ENCODE measurements around the gene AGRP. TPM values are rescaled to one million over a fixed set of nuclear protein-coding genes. Genes with fewer than 3 reads are reported as not detected.

Gene AGRP
- total RNA-seq, 1 donor from 2014 or later, result not detected

DNA sequence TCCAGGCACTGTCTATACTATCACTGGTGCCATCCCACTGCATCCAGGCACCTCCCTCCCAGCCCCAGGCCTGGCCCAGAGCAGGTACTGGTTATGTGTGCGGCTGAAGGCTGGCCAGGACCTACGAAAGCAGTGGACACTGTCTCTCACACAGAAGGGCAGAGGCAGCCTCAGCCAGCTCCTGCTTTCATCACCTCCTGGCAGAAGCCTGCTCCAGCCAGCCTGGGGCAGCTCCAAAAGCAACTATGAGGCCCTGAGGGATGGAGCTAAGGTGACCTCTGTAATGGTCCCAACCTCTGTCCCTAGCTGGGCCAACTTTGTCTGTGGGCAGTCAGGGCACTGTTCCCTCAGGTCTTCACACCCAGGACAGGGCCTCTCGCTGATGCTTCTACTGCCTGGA is 33.6 kb downstream of the AGRP start:
- H3K79me2 ChIP-seq (ENCODE audit: insufficient read depth, low read length), result peaks cover 14% of the 10 kb centered on the region

GRCh38 chr16:67449336-67449735 is 34.0 kb downstream of the AGRP start:
- Mint-ChIP-seq H3K4me3 (ENCODE audit: unreplicated experiment) (no peak overlapping the region), H3K4me1 (ENCODE audit: low read depth, unreplicated experiment) (peaks cover 17% of the 10 kb centered on the region), H3K27ac (ENCODE audit: unreplicated experiment) (peak overlapping the region; percentile 62), H3K9me3 (ENCODE audit: unreplicated experiment) (no peaks in the 10 kb centered on the region), H3K27me3 (ENCODE audit: low read depth, unreplicated experiment) (no peaks in the 10 kb centered on the region), H3K36me3 (ENCODE audit: low read depth, unreplicated experiment) (peaks cover 31% of the 10 kb centered on the region)
- no peak for TF ChIP-seq EZH2 (IDR thresholded peaks at IDR 0.05; ENCODE audit: insufficient read depth, low read length)
- TF ChIP-seq, protein P1, sequence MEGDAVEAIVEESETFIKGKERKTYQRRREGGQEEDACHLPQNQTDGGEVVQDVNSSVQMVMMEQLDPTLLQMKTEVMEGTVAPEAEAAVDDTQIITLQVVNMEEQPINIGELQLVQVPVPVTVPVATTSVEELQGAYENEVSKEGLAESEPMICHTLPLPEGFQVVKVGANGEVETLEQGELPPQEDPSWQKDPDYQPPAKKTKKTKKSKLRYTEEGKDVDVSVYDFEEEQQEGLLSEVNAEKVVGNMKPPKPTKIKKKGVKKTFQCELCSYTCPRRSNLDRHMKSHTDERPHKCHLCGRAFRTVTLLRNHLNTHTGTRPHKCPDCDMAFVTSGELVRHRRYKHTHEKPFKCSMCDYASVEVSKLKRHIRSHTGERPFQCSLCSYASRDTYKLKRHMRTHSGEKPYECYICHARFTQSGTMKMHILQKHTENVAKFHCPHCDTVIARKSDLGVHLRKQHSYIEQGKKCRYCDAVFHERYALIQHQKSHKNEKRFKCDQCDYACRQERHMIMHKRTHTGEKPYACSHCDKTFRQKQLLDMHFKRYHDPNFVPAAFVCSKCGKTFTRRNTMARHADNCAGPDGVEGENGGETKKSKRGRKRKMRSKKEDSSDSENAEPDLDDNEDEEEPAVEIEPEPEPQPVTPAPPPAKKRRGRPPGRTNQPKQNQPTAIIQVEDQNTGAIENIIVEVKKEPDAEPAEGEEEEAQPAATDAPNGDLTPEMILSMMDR (IDR thresholded peaks at IDR 0.05; ENCODE audit: insufficient read depth, low read depth, low read length), result no peak
- no peak for DNase-seq (ENCODE audit: low read depth)
- Histone ChIP-seq H3K4me1 (ENCODE audit: insufficient read depth, low read length) (peaks cover 6% of the 10 kb centered on the region), H3K9me3 (ENCODE audit: insufficient read depth, low read depth, low read length) (no peaks in the 10 kb centered on the region), H2AFZ (ENCODE audit: low read depth, low read length) (no peak overlapping the region), H3K4me3 (ENCODE audit: insufficient read depth, low read depth, low read length) (no peak overlapping the region), H3K27ac (ENCODE audit: low read depth, low read length) (no peak overlapping the region), H3K27me3 (ENCODE audit: insufficient read depth, low read length) (no peaks in the 10 kb centered on the region), H3K79me2 (ENCODE audit: insufficient read depth, low read length) (peaks cover 14% of the 10 kb centered on the region), H3K4me2 (ENCODE audit: low read length) (no peak overlapping the region), H3K36me3 (ENCODE audit: insufficient read depth, low read length) (peaks cover 2% of the 10 kb centered on the region), H3K9ac (ENCODE audit: low read length) (no peak overlapping the region), H4K20me1 (ENCODE audit: insufficient read depth, low read length) (peaks cover 97% of the 10 kb centered on the region)
- FAIRE-seq, result no peak

More for the DNA sequence above, 33.6 kb downstream of the AGRP start:
- Mint-ChIP-seq H3K4me3 (ENCODE audit: unreplicated experiment) (no peak overlapping the region), H3K9me3 (ENCODE audit: unreplicated experiment) (no peaks in the 10 kb centered on the region), H3K27me3 (ENCODE audit: low read depth, unreplicated experiment) (no peaks in the 10 kb centered on the region), H3K27ac (ENCODE audit: unreplicated experiment) (peak overlapping the region; percentile 62), H3K36me3 (ENCODE audit: low read depth, unreplicated experiment) (peaks cover 31% of the 10 kb centered on the region), H3K4me1 (ENCODE audit: low read depth, unreplicated experiment) (peaks cover 15% of the 10 kb centered on the region)
- Histone ChIP-seq H3K4me3 (ENCODE audit: insufficient read depth, low read depth, low read length) (no peak overlapping the region), H3K9me3 (ENCODE audit: insufficient read depth, low read depth, low read length) (no peaks in the 10 kb centered on the region), H3K4me1 (ENCODE audit: insufficient read depth, low read length) (peaks cover 4% of the 10 kb centered on the region), H3K27me3 (ENCODE audit: insufficient read depth, low read length) (no peaks in the 10 kb centered on the region), H3K36me3 (ENCODE audit: insufficient read depth, low read length) (peaks cover 2% of the 10 kb centered on the region), H3K27ac (ENCODE audit: low read depth, low read length) (no peak overlapping the region), H2AFZ (ENCODE audit: low read depth, low read length) (no peak overlapping the region), H3K9ac (ENCODE audit: low read length) (no peak overlapping the region), H3K4me2 (ENCODE audit: low read length) (no peak overlapping the region), H4K20me1 (ENCODE audit: insufficient read depth, low read length) (peaks cover 97% of the 10 kb centered on the region)
- DNase-seq (ENCODE audit: low read depth) (no peak), FAIRE-seq (no peak)
- TF ChIP-seq, protein P1 (IDR thresholded peaks at IDR 0.05; ENCODE audit: insufficient read depth, low read depth, low read length), result no peak
- TF ChIP-seq EZH2 (IDR thresholded peaks at IDR 0.05; ENCODE audit: insufficient read depth, low read length), result no peak

DNA sequence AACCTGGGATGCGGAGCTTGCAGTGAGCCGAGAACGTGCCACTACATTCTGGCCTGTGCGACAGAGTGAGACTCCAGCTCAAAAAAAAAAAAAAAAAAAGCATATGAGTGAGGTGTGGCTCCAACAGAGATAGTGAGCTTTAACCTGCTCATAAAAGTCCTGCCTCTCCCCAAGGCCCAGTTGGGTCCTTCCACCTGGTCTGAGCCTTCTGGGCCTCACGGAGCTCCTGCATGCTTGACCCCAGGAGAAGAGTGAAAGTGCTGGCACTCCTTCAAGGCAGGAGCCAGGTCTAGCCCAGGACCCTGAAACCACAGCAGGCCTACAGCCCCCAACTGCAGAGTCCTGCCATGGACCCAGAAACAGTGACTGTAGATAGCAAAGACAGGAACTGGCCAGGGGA is 34.8 kb downstream of the AGRP start:
- Mint-ChIP-seq H3K27me3 (ENCODE audit: low read depth, unreplicated experiment) (no peaks in the 10 kb centered on the region), H3K4me3 (ENCODE audit: unreplicated experiment) (no peak overlapping the region), H3K9me3 (ENCODE audit: unreplicated experiment) (no peaks in the 10 kb centered on the region), H3K4me1 (ENCODE audit: low read depth, unreplicated experiment) (peaks cover 13% of the 10 kb centered on the region), H3K36me3 (ENCODE audit: low read depth, unreplicated experiment) (peaks cover 31% of the 10 kb centered on the region), H3K27ac (ENCODE audit: unreplicated experiment) (no peak overlapping the region)
- Histone ChIP-seq H3K36me3 (ENCODE audit: insufficient read depth, low read length) (peaks cover 2% of the 10 kb centered on the region), H4K20me1 (ENCODE audit: insufficient read depth, low read length) (peaks cover 97% of the 10 kb centered on the region), H2AFZ (ENCODE audit: low read depth, low read length) (no peak overlapping the region), H3K9ac (ENCODE audit: low read length) (no peak overlapping the region), H3K4me1 (ENCODE audit: insufficient read depth, low read length) (peaks cover 6% of the 10 kb centered on the region), H3K4me3 (ENCODE audit: insufficient read depth, low read depth, low read length) (no peak overlapping the region), H3K27me3 (ENCODE audit: insufficient read depth, low read length) (no peaks in the 10 kb centered on the region), H3K79me2 (ENCODE audit: insufficient read depth, low read length) (peaks cover 8% of the 10 kb centered on the region), H3K9me3 (ENCODE audit: insufficient read depth, low read depth, low read length) (no peaks in the 10 kb centered on the region), H3K4me2 (ENCODE audit: low read length) (no peak overlapping the region), H3K27ac (ENCODE audit: low read depth, low read length) (no peak overlapping the region)
- TF ChIP-seq, protein P1 (IDR thresholded peaks at IDR 0.05; ENCODE audit: insufficient read depth, low read depth, low read length), result no peak
- TF ChIP-seq EZH2 (IDR thresholded peaks at IDR 0.05; ENCODE audit: insufficient read depth, low read length), result no peak
- DNase-seq (ENCODE audit: low read depth), result no peak
- no peak for FAIRE-seq
